ENCODE data around the gene NUTM1. TPM values are rescaled to one million over a fixed set of nuclear protein-coding genes. Genes with fewer than 3 reads are reported as not detected.

The NUTM1 gene, protein sequence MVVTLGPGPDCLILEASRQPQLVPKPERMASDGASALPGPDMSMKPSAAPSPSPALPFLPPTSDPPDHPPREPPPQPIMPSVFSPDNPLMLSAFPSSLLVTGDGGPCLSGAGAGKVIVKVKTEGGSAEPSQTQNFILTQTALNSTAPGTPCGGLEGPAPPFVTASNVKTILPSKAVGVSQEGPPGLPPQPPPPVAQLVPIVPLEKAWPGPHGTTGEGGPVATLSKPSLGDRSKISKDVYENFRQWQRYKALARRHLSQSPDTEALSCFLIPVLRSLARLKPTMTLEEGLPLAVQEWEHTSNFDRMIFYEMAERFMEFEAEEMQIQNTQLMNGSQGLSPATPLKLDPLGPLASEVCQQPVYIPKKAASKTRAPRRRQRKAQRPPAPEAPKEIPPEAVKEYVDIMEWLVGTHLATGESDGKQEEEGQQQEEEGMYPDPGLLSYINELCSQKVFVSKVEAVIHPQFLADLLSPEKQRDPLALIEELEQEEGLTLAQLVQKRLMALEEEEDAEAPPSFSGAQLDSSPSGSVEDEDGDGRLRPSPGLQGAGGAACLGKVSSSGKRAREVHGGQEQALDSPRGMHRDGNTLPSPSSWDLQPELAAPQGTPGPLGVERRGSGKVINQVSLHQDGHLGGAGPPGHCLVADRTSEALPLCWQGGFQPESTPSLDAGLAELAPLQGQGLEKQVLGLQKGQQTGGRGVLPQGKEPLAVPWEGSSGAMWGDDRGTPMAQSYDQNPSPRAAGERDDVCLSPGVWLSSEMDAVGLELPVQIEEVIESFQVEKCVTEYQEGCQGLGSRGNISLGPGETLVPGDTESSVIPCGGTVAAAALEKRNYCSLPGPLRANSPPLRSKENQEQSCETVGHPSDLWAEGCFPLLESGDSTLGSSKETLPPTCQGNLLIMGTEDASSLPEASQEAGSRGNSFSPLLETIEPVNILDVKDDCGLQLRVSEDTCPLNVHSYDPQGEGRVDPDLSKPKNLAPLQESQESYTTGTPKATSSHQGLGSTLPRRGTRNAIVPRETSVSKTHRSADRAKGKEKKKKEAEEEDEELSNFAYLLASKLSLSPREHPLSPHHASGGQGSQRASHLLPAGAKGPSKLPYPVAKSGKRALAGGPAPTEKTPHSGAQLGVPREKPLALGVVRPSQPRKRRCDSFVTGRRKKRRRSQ
- not detected for polyA plus RNA-seq (2012; ENCODE audit: missing spikeins)

DNA sequence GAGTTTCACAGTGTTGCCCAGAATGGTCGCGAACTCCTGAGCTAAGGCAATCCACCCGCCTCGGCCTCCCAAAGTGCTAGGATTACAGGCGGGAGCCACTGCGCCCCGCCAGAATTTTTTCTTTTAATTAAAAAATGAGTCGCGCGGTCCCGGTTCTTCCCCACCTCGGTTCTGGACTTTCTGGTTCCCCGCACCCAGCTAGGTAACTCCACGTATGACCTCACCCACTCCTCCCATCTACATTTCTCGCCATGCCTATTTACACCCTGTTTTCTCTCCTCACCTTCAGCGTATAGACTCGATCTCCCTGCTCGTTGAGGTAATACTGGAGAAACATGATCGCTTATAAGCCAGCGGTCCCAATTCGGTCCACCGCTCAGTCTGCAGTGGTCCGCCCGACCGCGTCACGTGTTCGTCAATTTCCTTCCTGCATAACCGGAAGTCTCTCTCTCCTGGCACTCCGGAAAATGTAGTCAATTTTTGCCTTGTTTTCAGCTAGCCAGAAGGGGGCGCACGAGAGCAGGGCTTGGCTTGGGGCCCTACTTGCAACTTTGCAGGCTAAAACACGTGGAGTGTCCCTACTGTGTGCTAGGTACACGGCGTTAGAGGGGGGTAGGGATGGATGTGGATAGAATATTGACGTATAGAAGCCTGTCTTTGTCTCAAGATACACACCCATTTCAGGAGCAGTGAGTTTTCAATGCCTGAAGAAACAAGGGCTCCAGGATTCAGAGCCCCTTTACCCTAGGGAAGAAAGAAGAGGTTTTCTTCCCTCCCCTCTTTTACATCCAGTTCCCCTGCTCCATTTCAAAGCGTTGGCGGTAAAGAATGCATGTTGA lies at the start of gene NUTM1, which contains the start of gene NOP10:
NUTM1 (plus strand) TSS at position 579 of the 839 bp plus-strand sequence. CDS start 382 bp downstream, outside the sequence.
NOP10 (minus strand) TSS at position 400 of the 839 bp plus-strand sequence; CDS start at position 337, 63 bp downstream.
- FAIRE-seq: peak; percentile 95
- peak; percentile 96 for TF ChIP-seq POLR2AphosphoS5 (IDR thresholded peaks at IDR 0.05; ENCODE audit: low read depth, low read length)
- TF ChIP-seq POLR2A (IDR thresholded peaks at IDR 0.05; ENCODE audit: low read depth, low read length): peak; percentile 94
- peak; percentile 79; the same call in 1 of the 2 replicates for TF ChIP-seq TAF1 (IDR thresholded peaks at IDR 0.05; ENCODE audit: borderline replicate concordance, low read depth, low read length)
- peak; percentile 66 for DNase-seq (ENCODE audit: insufficient read length)

DNA sequence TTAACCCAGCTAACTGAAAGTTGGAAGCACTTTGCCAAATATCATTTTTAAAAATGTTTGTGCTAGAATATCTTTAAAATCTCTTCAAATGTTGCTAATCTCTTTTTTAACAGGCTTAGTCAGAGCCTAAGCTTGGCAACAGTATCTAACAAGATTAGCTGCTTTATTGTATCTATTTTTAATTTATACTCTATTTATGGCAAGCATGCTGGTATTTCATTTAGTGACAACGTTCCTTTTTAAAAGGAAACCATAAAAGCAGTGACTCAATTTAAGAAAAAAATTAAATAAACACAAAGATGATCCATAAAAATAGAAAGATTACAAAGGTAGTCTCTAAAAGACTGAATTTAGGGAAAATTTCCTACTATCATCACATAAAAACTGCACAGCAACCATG lies 46.1 kb upstream of the NUTM1 start:
- DNase-seq (ENCODE audit: insufficient read length) (no peak), FAIRE-seq (no peak)
- TF ChIP-seq POLR2A (IDR thresholded peaks at IDR 0.05; ENCODE audit: low read depth, low read length): no peak
- TF ChIP-seq TAF1 (IDR thresholded peaks at IDR 0.05; ENCODE audit: borderline replicate concordance, low read depth, low read length): no peak
- no peak for TF ChIP-seq POLR2AphosphoS5 (IDR thresholded peaks at IDR 0.05; ENCODE audit: low read depth, low read length)

DNA sequence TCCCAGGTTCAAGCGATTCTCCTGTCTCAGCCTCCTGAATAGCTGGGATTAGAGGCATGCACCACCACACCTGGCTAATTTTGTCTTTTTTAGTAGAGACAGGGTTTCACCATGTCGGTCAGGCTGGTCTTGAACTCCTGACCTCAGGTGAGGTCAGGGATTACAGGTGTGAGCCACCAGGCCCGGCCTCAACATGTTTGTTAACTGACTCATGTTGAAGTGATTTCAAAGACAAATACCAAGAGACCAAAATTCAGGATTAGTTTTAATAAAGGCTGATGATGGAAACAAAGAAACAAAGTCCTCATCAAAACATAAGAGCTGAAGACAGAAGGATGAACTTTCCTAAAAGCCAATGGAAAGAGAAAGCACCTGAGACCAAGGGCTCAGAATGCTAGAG lies 42.1 kb upstream of the NUTM1 start:
- no peak for TF ChIP-seq TAF1 (IDR thresholded peaks at IDR 0.05; ENCODE audit: borderline replicate concordance, low read depth, low read length)
- no peak for TF ChIP-seq POLR2AphosphoS5 (IDR thresholded peaks at IDR 0.05; ENCODE audit: low read depth, low read length)
- no peak for TF ChIP-seq POLR2A (IDR thresholded peaks at IDR 0.05; ENCODE audit: low read depth, low read length)
- DNase-seq (ENCODE audit: insufficient read length): no peak
- FAIRE-seq: no peak

GRCh38 chr15:34304613-34305012 lies 38.5 kb upstream of the NUTM1 start:
- TF ChIP-seq TAF1 (IDR thresholded peaks at IDR 0.05; ENCODE audit: borderline replicate concordance, low read depth, low read length) (no peak), POLR2A (IDR thresholded peaks at IDR 0.05; ENCODE audit: low read depth, low read length) (no peak), POLR2AphosphoS5 (IDR thresholded peaks at IDR 0.05; ENCODE audit: low read depth, low read length) (no peak)
- DNase-seq (ENCODE audit: insufficient read length) (no peak), FAIRE-seq (no peak)

DNA sequence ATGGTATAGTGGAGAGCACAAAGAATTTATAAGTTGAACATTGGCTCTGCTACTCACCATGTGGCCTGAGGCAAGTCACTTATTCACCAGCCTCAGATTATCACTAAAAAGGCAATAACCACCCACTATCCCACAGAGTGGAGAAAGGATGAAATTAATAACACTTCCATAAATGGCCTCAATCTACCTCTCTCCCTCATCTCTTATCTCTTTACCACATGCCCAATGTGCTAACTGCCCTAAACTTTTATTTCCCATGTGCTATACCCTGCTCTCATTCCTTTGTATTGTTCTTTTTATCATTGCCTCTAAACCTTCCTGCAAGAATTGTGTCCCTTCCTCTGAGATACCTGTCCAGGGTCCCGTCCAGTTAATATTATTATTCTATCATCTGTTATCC lies 31.6 kb upstream of the NUTM1 start:
- FAIRE-seq (no peak), DNase-seq (ENCODE audit: insufficient read length) (no peak)
- no peak for TF ChIP-seq TAF1 (IDR thresholded peaks at IDR 0.05; ENCODE audit: borderline replicate concordance, low read depth, low read length)
- TF ChIP-seq POLR2AphosphoS5 (IDR thresholded peaks at IDR 0.05; ENCODE audit: low read depth, low read length): no peak
- no peak for TF ChIP-seq POLR2A (IDR thresholded peaks at IDR 0.05; ENCODE audit: low read depth, low read length)

- FAIRE-seq (no peak), DNase-seq (ENCODE audit: insufficient read length) (no peak)
- no peak for TF ChIP-seq POLR2A (IDR thresholded peaks at IDR 0.05; ENCODE audit: low read depth, low read length)
Observed at GRCh38 chr15:34314491-34315490, 28.3 kb upstream of the NUTM1 start.

- peak; percentile 83 for FAIRE-seq
Observed at GRCh38 chr15:34318277-34319079, 24.6 kb upstream of the NUTM1 start.

GRCh38 chr15:34323217-34323616 lies 19.9 kb upstream of the NUTM1 start:
- TF ChIP-seq POLR2A (IDR thresholded peaks at IDR 0.05; ENCODE audit: low read depth, low read length) (no peak), POLR2AphosphoS5 (IDR thresholded peaks at IDR 0.05; ENCODE audit: low read depth, low read length) (no peak), TAF1 (IDR thresholded peaks at IDR 0.05; ENCODE audit: borderline replicate concordance, low read depth, low read length) (no peak)
- no peak for DNase-seq (ENCODE audit: insufficient read length)
- FAIRE-seq: no peak

More at GRCh38 chr15:34318277-34319079, 24.6 kb upstream of the NUTM1 start:
- TF ChIP-seq TAF1 (IDR thresholded peaks at IDR 0.05; ENCODE audit: borderline replicate concordance, low read depth, low read length): no peak
- TF ChIP-seq POLR2AphosphoS5 (IDR thresholded peaks at IDR 0.05; ENCODE audit: low read depth, low read length): no peak
- no peak for DNase-seq (ENCODE audit: insufficient read length)

- TF ChIP-seq POLR2A (IDR thresholded peaks at IDR 0.05; ENCODE audit: low read depth, low read length) (no peak), POLR2AphosphoS5 (IDR thresholded peaks at IDR 0.05; ENCODE audit: low read depth, low read length) (no peak), TAF1 (IDR thresholded peaks at IDR 0.05; ENCODE audit: borderline replicate concordance, low read depth, low read length) (no peak)
- FAIRE-seq (no peak), DNase-seq (ENCODE audit: insufficient read length) (no peak)
Observed at GRCh38 chr15:34324933-34325332, 18.2 kb upstream of the NUTM1 start.
